ENCODE data around the gene RNF150.

DNA sequence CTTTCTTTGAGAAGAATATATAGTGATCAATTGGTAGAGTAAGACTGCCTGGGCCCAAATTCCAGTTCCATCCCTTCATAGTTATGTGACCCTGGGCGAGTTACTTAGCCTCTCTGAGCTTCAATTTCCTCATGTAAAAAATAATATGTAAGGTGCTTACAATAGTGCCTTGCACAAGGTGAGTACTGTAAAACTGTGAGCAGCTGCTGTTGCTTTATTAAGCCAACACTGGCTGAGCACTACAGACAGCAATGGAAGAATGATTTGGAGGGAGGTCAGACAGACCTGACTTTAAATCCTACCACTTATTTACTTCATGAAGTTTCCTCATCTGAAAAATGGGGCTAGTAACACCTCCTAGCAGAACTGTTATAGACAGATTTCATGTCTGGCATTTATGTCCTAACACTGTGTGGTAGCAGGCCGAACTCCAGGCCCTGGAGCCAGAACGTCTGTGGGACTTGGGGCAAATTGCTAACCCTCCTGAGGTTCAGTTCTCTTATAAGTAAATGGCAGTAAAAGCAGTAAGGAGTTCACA lies 53.8 kb downstream of the RNF150 start:
- TF ChIP-seq, protein P1, sequence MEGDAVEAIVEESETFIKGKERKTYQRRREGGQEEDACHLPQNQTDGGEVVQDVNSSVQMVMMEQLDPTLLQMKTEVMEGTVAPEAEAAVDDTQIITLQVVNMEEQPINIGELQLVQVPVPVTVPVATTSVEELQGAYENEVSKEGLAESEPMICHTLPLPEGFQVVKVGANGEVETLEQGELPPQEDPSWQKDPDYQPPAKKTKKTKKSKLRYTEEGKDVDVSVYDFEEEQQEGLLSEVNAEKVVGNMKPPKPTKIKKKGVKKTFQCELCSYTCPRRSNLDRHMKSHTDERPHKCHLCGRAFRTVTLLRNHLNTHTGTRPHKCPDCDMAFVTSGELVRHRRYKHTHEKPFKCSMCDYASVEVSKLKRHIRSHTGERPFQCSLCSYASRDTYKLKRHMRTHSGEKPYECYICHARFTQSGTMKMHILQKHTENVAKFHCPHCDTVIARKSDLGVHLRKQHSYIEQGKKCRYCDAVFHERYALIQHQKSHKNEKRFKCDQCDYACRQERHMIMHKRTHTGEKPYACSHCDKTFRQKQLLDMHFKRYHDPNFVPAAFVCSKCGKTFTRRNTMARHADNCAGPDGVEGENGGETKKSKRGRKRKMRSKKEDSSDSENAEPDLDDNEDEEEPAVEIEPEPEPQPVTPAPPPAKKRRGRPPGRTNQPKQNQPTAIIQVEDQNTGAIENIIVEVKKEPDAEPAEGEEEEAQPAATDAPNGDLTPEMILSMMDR (conservative IDR thresholded peaks at IDR 0.05; ENCODE audit: low read depth, low read length), result no peak
- TF ChIP-seq, protein P2, sequence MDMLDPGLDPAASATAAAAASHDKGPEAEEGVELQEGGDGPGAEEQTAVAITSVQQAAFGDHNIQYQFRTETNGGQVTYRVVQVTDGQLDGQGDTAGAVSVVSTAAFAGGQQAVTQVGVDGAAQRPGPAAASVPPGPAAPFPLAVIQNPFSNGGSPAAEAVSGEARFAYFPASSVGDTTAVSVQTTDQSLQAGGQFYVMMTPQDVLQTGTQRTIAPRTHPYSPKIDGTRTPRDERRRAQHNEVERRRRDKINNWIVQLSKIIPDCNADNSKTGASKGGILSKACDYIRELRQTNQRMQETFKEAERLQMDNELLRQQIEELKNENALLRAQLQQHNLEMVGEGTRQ (IDR thresholded peaks at IDR 0.05; ENCODE audit: low read depth, low read length), result no peak
